DMS153 treated with DMSO at 0.1 percent for 48 hours (cell line): ENCODE measurements around the gene TGFB2.
"Not testable (repeated sequence)": the region's sequence is repeated elsewhere in the genome, so short reads cannot be mapped to it uniquely, and the experiment has no call there.

Source experiments
- DNase-seq: peaks from one replicate; lab custom pipeline; 2025; ENCODE audit not compliant: unreplicated experiment; lab: John Stamatoyannopoulos, UW

TGFB2 gene

DNA sequence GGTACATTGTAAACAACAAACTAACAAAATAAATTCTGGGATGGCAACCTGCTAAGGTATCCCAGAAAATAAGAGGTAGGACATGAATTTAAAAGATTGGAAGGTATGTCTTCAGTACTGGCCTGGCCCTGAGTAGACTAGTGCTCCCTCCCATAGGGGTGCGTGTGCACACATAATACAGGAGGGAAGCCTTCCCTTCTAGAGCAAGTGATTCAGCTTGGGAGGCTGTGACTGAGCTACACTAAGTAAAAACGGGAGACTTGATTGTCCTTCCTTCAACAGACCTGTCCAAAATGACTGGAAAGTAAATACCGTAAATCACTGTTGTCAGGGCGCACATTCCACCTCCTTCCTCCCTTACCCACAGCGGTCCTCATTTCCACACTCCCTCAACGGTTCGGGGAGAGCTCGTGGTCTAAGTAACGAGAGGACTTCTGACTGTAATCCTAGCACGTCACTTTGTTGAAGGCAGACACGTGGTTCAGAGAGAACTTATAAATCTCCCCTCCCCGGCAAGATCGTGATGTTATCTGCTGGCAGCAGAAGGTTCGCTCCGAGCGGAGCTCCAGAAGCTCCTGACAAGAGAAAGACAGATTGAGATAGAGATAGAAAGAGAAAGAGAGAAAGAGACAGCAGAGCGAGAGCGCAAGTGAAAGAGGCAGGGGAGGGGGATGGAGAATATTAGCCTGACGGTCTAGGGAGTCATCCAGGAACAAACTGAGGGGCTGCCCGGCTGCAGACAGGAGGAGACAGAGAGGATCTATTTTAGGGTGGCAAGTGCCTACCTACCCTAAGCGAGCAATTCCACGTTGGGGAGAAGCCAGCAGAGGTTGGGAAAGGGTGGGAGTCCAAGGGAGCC, at the start of gene TGFB2:
Gene TGFB2 (plus strand): TSS at position 523 of the 859 bp plus-strand sequence. CDS start 1,366 bp downstream, outside the sequence.
- DNase-seq, result no peak

DNA sequence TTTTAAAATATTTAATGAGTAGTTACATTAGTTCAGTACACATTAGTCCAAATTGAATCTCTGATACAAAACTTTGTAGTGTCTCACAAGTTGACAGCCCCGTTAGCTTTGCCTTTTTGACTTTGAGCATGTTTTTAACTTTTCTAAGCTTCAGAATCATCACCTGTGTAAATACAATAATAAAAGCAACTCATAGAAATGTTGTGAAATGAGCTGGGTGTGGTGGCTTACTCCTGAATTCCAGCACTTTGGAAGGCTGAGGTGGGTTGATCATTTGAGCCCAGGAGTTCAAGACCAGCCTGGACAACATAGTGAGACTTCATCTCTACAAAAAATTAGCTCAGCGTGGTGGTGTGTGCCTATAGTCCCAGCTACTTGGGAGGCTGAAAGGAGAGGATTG, 49.0 kb upstream of the TGFB2 start:
- no peak for DNase-seq

DNA sequence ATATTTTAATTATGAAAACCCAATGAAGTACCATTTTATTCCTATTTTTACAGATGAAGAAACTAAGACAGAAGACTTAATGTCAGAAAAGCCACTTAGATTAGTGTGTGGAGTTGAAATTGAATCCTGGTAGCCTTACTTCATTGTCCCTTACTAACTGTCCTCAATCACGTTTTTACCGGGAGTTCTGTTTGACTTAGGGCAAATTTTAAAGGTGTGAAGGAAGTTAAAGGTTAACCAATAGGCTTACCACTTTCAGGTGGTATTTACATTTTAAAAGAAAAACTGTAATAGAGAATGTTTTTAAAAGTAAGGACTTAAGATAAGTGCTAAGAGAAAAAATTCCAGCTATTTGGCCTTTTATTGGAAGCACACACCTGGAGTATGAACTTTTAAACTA, 47.7 kb upstream of the TGFB2 start:
- no peak for DNase-seq

DNA sequence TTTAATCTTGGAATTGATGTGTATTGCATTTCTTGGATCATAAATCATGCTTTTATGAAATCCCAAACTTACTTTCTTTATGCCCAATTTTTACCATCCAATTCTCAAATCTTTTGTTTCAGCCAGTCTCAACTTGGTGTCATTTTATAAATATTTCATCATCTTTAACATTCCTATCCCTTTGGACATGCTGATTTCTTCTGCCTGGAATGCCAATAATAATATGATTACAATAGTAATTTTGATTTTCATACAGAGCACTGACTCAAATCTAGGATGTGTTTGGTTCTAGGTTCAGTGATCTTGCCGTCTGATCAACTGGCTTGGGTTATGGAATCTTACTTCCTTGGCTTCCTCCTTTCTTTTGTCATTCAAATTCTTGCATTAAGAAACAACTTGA, 47.3 kb upstream of the TGFB2 start:
- DNase-seq, result no peak

DNA sequence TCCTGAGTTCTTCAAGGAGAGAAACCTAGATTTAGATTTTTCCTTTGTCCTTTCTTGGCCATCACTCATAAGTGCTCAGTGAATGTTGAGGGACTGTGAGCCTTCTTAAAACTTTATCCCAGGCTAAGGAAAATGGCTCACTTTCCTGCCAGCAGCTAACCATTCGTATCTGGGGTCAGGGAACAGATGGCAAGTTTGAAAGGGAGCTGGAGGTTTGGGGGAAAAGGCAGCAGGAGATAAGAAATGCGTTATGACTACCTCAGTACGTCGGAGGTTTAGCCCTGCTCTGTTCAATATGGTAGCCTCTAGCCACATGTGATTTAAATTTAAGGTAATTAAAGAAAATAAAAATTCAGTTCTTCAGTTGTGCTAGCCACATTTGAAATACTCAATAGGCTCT, 46.7 kb upstream of the TGFB2 start:
- no peak for DNase-seq

DNA sequence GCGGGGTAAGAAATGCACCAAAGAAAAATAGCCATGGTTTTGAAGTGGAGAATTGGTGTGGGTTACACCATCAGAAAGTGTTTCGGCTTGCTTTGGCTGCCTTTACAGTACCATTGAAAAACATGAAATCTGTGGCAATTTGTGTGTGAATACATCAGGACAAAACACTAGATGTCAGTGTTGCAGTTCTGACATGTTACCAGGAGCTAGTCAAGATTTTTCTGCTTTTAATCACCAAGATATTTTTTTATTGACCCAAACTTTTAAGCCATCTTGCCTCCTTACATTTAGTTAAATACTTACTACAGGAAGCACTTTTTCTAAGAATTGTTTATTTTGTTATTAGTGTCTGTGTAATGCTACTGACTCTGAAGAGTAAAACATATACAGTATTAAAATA, 45.7 kb upstream of the TGFB2 start:
- DNase-seq, result no peak

DNA sequence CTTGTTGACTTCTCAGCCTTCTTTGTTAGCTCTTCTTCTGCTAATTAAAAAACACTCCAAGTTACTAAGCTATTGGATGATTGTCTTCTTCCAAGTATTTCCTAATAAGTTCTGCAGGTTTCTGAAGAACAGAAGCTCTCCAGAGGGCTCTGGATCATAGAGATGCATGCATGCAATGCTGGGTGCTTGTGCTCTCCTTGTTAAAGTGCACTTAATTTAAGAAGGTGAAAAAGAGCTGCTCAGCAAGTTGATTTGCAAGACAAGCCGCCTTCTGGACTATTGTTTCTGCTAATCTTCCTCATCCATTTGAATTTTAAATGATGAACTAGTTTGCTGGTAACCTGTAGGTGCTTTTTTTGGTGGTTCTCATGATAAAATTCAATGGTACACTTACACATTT, 43.9 kb upstream of the TGFB2 start:
- no peak for DNase-seq

DNA sequence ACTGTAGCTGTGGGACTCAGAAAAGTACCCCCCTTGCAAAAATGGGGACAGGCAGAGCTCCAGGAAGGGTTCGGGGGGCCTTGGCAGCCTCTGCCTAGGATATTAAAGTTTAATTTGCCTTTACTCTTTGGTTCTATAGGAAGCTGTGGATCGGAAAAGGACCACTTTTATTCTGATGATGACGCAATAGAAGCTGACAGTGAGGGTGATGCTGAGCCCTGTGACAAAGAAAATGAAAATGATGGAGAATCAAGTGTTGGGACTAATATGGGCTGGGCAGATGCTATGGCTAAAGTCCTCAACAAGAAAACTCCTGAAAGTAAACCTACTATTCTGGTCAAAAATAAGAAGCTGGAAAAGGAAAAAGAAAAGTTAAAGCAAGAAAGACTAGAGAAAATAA, 43.0 kb upstream of the TGFB2 start:
- no peak for DNase-seq

DNA sequence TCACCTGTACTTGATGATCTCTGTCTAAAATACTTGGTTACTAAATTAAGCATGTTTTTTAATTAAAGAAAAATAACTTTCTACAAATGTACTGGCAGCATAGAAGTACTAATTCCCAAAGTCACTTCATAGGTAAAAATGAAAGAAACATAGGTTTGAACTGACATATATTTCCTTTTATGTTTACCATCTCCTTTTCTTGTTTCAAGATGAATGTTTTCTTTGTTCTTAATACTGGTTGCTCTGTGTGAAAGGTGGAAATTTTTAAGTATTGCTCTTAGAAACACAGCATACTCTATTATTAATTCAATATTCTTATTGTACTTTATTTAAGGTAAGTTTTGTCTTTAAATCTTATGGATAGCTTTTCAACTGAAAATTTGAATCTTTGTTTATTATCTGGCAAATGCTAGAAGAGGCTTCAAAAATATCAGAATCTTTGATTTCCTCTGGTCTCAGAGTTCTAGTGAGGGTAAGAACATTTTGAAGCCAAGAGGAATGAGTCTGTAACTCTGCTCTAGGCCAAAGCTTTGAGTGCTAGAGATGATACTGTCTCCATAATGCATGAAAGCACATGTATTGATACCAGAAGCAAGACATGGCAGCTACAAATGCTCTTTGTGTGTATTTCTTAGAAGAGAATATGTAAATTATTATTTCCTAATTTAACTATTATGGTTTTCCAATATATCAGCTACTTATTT, 41.8 kb upstream of the TGFB2 start:
- no peak for DNase-seq

DNA sequence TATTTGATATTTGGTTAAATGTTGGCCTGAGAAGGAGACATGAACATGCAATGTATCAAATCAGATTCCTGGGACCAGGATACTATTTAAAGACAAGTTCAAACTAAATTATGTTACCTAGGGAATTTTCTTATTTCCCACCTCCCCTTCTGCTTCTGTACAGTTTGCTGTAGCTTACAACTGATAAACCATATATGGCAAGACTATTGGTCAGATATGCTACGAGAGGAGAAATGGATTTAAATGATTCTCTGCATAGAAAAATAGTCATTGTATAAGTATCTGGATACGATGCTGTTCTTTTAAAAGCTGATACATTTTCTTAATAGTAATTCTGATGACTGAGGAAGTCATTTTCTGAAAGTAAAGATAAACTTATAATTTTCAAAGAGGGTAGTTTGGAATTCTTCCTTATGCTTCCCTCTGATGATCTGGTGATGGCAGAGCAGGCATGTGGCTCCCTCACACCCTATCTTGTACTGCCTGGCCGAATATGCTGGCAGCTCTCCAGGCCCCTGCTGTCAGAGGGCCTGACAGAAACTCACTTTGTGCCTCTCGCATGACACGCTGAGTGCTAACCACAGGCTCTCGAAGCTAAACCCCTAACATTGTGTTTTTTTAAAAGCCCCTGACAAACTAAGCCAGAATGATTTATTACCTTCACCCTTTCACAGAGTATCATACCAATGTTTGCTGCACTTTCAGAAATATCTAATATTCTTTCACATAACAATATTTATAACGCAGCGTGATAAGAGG, 40.7 kb upstream of the TGFB2 start:
- no peak for DNase-seq

DNA sequence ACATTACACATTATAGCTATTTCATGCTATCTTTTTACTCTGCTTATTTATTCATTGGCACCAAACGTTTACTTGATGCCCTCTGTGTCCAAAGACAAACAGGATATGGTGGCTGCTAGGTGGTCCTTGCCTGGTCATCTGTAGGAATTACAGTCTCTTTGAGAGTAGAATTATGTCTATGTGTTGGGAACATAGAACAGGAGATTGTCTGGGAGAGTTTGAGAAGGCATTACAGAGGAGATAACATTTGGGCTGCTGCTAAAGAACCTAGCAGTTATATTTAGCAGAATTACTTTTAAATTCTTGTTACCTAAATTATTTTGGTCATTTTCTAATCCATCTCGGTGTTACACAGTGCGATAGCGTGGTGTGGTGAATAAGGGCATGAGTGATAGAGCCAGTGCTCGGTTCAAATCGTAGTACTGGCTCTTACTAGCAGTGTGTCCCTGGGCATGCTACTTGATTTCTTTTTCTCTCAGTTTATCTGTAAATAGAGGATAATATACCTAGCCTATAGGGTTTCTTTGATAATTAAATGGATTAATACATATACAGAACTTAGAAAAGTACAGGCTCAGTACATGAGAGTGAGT, 39.6 kb upstream of the TGFB2 start:
- no peak for DNase-seq

DNA sequence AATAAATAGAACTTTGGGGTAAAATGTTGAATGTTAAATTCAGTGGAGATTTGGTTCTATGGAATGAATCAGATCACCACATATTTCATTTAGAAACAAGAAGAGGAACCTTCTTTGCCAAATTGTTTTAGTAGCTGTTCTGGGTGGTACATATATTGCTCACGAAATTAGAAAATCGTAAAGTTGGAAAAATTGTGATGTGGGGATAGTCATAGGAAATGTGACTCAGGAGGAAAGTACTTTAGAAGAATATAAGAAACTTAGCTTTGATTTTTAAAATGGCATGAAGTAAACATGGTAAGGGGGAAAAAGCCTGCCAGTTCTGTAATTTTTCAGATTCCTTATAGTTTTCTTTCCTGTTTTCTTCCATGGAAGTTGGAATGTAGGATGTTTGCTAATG, 32.6 kb upstream of the TGFB2 start:
- DNase-seq, result no peak

DNA sequence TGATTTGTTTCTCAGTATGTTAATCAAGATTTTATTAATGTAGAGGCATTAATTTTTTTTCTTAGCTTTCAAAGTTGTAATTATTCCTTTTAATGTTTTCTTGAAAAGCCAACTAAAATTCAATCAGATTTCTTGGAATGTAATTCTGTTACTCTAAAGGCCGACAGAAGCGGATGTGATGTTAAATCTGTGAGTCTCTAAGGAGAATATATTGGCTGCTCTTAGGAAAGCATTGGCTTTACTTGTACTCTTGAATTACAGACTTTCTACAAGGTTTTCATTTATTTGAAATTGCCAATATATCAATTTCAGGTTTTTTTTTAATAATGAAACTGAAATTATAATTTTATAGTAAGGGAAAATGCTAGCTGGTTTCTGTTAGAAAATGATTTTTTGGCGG, 30.8 kb upstream of the TGFB2 start:
- DNase-seq, result no peak

DNA sequence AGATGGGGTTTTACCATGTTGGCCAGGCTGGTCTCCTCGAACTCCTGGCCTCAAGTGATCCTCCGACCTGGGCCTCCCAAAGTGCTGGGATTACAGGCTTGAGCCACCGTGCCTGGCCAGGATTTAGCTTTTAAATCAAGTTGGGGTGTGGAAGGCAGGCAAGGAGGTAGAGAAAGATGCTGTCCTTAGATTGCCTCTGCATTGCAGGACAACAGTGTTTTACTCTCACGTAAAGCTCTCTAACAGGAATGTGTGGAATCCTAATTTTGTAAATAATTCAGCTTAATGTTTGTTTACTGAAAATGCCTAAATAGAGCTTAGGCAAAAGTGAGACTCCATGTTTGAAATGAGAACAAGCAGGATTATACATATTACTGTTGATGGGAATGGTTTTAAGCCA, 29.5 kb upstream of the TGFB2 start:
- no peak for DNase-seq

DNA sequence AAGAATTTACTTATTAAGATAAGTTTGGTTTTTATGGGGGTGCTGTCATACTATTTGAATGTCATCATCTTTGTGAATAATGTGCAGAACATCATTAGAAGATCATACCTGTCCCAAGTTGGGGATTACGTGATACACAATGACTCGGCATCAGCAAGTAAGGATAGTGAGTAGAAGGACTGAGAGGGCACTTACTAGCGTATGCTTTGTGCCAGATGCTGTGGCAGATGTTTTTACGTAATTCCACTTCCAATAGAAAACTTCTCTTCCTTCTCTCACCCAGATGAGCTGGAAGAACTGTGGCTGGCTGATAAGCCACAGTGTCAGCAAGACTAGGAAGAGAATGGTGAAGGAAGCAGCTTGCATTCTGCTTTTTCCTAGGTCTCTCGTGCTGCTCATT, 28.1 kb upstream of the TGFB2 start:
- DNase-seq, result no peak

DNA sequence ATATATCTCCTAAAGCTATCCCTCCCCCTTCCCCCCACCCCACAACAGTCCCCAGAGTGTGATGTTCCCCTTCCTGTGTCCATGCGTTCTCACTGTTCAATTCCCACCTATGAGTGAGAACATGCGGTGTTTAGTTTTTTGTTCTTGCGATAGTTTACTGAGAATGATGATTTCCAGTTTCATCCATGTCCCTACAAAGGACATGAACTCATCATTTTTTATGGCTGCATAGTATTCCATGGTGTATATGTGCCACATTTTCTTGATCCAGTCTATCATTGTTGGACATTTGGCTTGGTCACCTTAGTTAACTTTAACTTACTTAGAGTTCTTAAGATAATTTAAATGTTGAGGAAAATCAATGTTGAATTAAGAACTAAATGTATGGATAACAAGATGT, 25.0 kb upstream of the TGFB2 start:
- DNase-seq, result not testable (repeated sequence)

DNA sequence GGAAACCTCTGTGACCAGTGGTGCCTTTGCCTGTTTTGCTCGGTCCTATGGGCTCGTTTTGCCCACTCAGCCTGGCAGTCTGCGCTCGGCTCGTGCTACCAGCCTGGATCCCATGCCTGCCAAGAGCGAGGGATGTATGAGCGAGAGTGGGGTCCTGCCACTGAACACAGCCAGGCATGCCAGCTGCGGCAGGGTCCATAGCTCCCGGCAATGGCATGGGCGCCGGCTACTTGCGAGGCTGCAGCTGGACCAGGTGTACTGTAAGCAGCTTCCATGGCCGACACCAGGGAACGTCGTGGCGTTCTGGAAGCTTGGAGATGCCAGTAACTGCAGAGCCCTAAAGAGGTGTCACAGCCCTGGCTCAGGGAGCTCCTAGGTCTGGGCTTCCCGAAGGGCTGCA, 22.4 kb upstream of the TGFB2 start:
- no peak for DNase-seq

DNA sequence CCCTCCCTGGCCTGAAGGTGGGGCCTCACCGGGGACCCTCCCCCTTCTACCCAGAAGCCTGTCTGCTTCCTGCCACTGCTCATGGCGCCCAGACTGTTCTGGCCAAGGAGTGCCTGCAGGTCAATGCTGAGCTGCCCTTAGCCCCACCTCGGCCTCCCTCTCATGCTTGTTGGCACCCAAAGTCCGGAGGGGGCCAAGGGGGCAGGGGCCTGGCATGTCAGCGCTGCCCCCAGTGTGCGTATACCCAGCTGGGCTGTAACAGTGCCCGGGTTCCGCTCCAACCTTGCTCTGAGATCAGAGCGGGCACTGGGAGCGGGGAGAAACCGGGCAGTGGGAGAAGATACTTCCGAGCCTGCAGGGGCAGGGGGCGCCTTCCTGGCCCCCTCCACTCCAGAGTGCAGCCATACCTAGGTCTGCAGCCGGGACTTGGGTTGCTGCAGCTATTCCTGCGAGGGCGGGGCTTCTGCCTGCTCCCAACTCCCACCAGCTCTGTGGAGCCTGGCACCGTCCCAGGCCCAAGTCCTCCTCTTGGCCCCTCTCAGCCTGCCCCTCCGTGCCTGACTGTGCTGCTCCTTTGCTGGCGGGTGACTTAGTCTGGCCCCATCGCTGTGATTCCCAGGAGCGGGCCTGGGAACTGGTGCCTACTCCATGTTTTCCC, 21.4 kb upstream of the TGFB2 start:
- DNase-seq, result no peak

DNA sequence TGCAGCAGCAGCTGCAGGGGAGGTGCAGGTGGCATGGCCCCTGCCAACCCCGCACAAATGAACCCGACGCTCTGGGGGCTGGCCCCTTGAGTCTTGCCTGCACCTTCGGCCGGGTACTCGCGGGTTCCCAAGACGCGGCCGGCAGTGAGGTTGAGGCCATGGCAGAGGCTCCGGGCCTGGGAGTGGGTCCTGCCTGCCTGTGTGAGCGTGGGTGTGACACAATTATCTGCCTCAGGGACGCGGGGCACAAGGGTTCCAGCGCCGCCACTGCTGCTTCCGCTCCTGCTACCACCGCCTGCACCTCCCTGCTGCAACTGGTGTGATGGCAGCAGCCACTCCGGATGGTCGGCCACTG, 20.9 kb upstream of the TGFB2 start:
- no peak for DNase-seq

DNA sequence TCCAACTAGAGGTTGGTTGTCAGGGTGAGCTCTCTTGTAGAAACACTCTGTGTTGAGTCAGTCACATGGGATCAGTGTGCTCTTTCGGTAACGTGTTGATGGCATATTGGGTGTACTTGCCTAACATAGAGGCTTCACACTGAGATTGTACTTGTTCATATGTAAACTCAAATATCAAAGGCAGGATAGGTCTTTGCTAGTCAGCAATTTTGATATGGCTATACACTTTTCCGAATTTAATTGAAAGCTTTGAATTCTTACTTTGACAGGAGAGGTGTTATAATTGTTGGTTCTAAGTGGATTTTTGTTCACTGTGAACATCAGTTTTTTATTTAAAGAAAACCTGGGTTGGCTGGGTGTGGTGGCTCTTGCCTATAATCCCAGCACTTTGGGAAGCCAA, 16.4 kb upstream of the TGFB2 start:
- no peak for DNase-seq

DNA sequence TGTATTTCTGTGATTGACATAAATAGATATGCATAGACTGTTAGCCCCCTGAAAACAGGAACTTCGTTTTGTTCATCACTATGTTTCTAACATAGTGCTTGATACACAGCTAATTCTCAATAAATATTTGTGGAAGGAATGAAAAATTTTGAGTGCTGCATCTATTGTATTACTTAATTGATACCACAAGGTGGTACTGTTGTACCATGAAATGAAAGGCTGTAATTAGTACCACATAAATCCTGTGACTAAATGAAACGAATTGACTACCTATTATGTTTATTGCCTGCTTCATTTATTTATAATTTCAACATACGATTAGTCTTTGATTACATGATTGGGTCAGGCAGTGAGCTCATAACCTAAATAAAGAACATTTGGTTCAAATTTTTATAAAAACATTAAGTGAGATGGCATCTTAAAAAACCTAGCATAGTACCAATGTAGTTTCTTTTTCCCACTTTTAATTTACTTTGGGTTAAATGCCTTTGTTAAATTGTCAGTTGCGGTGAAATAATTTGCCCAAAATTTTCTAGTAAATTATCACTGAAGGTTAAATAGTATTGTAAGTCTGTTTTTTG, 15.0 kb upstream of the TGFB2 start:
- DNase-seq, result peak; percentile 46
